Measurements from ENCODE around the gene SLC4A4.

- TF ChIP-seq ZNF623 (tag by site-specific recombination; IDR thresholded peaks at IDR 0.05) (no peak), REST (tag by site-specific recombination; IDR thresholded peaks at IDR 0.05) (no peak), ZNF600 (tag by site-specific recombination; IDR thresholded peaks at IDR 0.05) (no peak), ZNF670 (tag by site-specific recombination; IDR thresholded peaks at IDR 0.05; ENCODE audit: low read depth) (no peak), YY1 (tag by site-specific recombination; IDR thresholded peaks at IDR 0.05) (no peak), ZNF747 (tag by site-specific recombination; IDR thresholded peaks at IDR 0.05) (no peak), CTCF (tag by site-specific recombination; IDR thresholded peaks at IDR 0.05) (no peak)
Measured at GRCh38 chr4:71445811-71446210, 107.0 kb downstream of the SLC4A4 start.

All from HEK293 (cell line).